Adrenal gland (tissue), 12 donors: ENCODE measurements around the gene TRABD. TPM values are rescaled to one million over a fixed set of nuclear protein-coding genes. Genes with fewer than 3 reads are reported as not detected.

ENCODE experiments used
- DNase-seq, 7 donors: peaks; one replicate each; pipeline ENCODE4 v3.0.0-alpha.2; 2019 to 2020
- H3K27ac ChIP-seq, 5 donors: fragments of 200-600 bp; sonication (generic) in 4 of 5; 1 replicate in 3 of 5; 2 replicates in 2 of 5; pipeline versions ENCODE4 v1.5.1 to v1.8.0; 2016 to 2020; ENCODE audit warnings: mild to moderate bottlenecking in 1 of 5
- H3K27me3 ChIP-seq: fragments of 200-600 bp; 2 replicates; pipeline ENCODE4 v1.8.0; 2021
- H3K36me3 ChIP-seq, 2 donors: fragments of 200-600 bp; replicated peaks in 1 of 2; 1 replicate in 1 of 2; 2 replicates in 1 of 2; pipeline versions ENCODE4 v1.5.1 to v1.8.0; 2018 to 2022
- H3K4me1 ChIP-seq, 2 donors: fragments of 200-600 bp; replicated peaks in 1 of 2; 1 replicate in 1 of 2; 2 replicates in 1 of 2; pipeline versions ENCODE4 v1.5.1 to v1.8.0; 2018 to 2021
- H3K4me3 ChIP-seq, 4 donors: fragments of 200-600 bp; sonication (generic) in 3 of 4; one replicate each; pipeline ENCODE4 v1.5.1; 2016 to 2018
- H3K9me3 ChIP-seq, 3 donors: fragments of 200-600 bp; sonication (generic) in 1 of 3; replicated peaks in 1 of 3; 1 replicate in 2 of 3; 2 replicates in 1 of 3; pipeline versions ENCODE4 v1.5.1 to v1.8.0; 2016 to 2021
- CTCF ChIP-seq, 6 experiments: fragments of 450-650 bp in 4 of 6; fragments of 200-600 bp in 2 of 6; sonication (generic) in 1 of 6; IDR thresholded peaks; 1 replicate in 5 of 6; 2 replicates in 1 of 6; pipeline versions ENCODE4 v1.5.1 to v1.8.0; 2016 to 2021; ENCODE audit warnings: antibody characterized with exemption in 6 of 6, mild to moderate bottlenecking in 2 of 6, moderate library complexity in 1 of 6
- POLR2A ChIP-seq, 2 donors: fragments of 450-650 bp; IDR thresholded peaks; one replicate each; pipeline ENCODE4 v1.6.1; 2017; ENCODE audit warnings: antibody characterized with exemption in 2 of 2, mild to moderate bottlenecking in 2 of 2, moderate library complexity in 1 of 2
- WGBS, 4 donors: extraction: QIAGEN DNeasy Blood & Tissue Kit in 2 of 4; methylation state at CpG; one replicate each; pipeline versions ENCODE4 v1.1.5 to v1.1.7; 2013 to 2017; 5-methylcytosine and 5-hydroxymethylcytosine counted together
- intact Hi-C, 2 donors: fragments of 100-400 bp; cut with DNase I; formaldehyde crosslinking; loops; one replicate each; pipeline versions ENCODE4 v1.14.1 to v1.15.0; 2022 to 2023
- polyA plus RNA-seq, 3 donors: library from polyadenylated mRNA; stranded (reverse); fragments of 200-250 nt in 2 of 3; fragments of 350-450 nt in 1 of 3; fragmentation: Illumina TruSeq in 1 of 3; extraction: RNeasy Lipid Tissue Mini Kit (QIAGEN cat#74804) in 1 of 3; gene quantifications; one replicate each; pipeline ENCODE4 v1.2.3, GENCODE V29; 2013 to 2014
- total RNA-seq, 9 donors: library from RNA; depleted of rRNA in 4 of 9; stranded (reverse); fragments of >200 nt in 4 of 9; fragments of 120-200 nt in 1 of 9; fragmentation: NEBNext Ultra II Directional in 1 of 9; extraction: Animal tissue kit (Norgen Biotek cat#: 25700) in 1 of 9; gene quantifications; one replicate each; pipeline versions ENCODE4 v1.1.0 to v1.2.4, GENCODE V29; 2013 to 2023
- donor health status: healthy with polysubstance abuse.
- donor health status: Bipolar disorder and iron deficiency.
- donor health status: DM: yes; HTN: yes; CAD: no.
- donor health status: DM: no; HTN: no; CAD: no.
- donor health status: DM: no; HTN: no; CAD: no.
- donor health status: DM: yes; HTN: yes; CAD: no.

The TRABD gene
- total and polyA plus RNA-seq, 12 donors: 3.0 to 79.0 (median 28.9) TPM

GRCh38 chr22:50153056-50153755, 32.5 kb upstream of the TRABD start:
- TF ChIP-seq POLR2A (IDR thresholded peaks at IDR 0.05) (no peak), CTCF (IDR thresholded peaks at IDR 0.05) (no peak)

GRCh38 chr22:50153756-50154140, 32.0 kb upstream of the TRABD start:
- H3K27me3 ChIP-seq: no peaks in the 10 kb centered on the region
- H3K9me3 ChIP-seq: no peaks in the 10 kb centered on the region
- no peak overlapping the region for H3K27ac ChIP-seq
- H3K4me3 ChIP-seq: no peak overlapping the region
- H3K4me1 ChIP-seq: no peaks in the 10 kb centered on the region
- no peaks in the 10 kb centered on the region for H3K36me3 ChIP-seq
- TF ChIP-seq CTCF (IDR thresholded peaks at IDR 0.05) (no peak), POLR2A (IDR thresholded peaks at IDR 0.05) (no peak)
- WGBS, 4 donors: 80 to 91% (median 83%) methylated on average over 2 to 7 of the region's 7 CpGs
- intact Hi-C loops: loop anchor here in 1 of 2 donors (5.0 kb wide), 1 partner anchor 54 kb away; no protein-coding TSS in a partner anchor
- DNase-seq: no peak

More at GRCh38 chr22:50153056-50153755, 32.5 kb upstream of the TRABD start:
- 76 to 90% (median 86%) methylated on average over 10 to 25 of the region's 25 CpGs for WGBS, 4 donors
- intact Hi-C loops: loop anchor here in 1 of 2 donors (5.0 kb wide), 1 partner anchor 54 kb away; no protein-coding TSS in a partner anchor
- no peak overlapping the region for H3K27ac ChIP-seq
- no peaks in the 10 kb centered on the region for H3K9me3 ChIP-seq
- H3K27me3 ChIP-seq: no peaks in the 10 kb centered on the region
- H3K4me1 ChIP-seq: no peaks in the 10 kb centered on the region
- no peak overlapping the region for H3K4me3 ChIP-seq
- H3K36me3 ChIP-seq: no peaks in the 10 kb centered on the region
- no peak for DNase-seq

GRCh38 chr22:50157709-50158375, 27.9 kb upstream of the TRABD start:
- no peaks in the 10 kb centered on the region for H3K9me3 ChIP-seq
- H3K36me3 ChIP-seq: no peaks in the 10 kb centered on the region
- H3K27ac ChIP-seq: no peak overlapping the region
- H3K4me1 ChIP-seq: no peaks in the 10 kb centered on the region
- no peak overlapping the region for H3K4me3 ChIP-seq
- TF ChIP-seq POLR2A (IDR thresholded peaks at IDR 0.05) (no peak), CTCF (IDR thresholded peaks at IDR 0.05) (no peak)
- intact Hi-C loops: no loop called here
- DNase-seq: no peak
- H3K27me3 ChIP-seq: peaks cover 5% of the 10 kb centered on the region
- WGBS, 4 donors: 64 to 82% (median 79%) methylated on average over 15 to 21 of the region's 21 CpGs

GRCh38 chr22:50160947-50161346, 24.8 kb upstream of the TRABD start:
- intact Hi-C loops: no loop called here
- Histone ChIP-seq H3K27ac (no peak overlapping the region), H3K4me1 (no peaks in the 10 kb centered on the region), H3K4me3 (no peak overlapping the region), H3K9me3 (no peaks in the 10 kb centered on the region), H3K27me3 (peaks cover 5% of the 10 kb centered on the region), H3K36me3 (no peaks in the 10 kb centered on the region)
- TF ChIP-seq CTCF (IDR thresholded peaks at IDR 0.05) (no peak), POLR2A (IDR thresholded peaks at IDR 0.05) (no peak)
- 76 to 91% (median 84%) methylated on average over 4 to 7 of the region's 7 CpGs for WGBS, 4 donors
- no peak for DNase-seq
